ENCODE data around the gene GPR78. TPM values are rescaled to one million over a fixed set of nuclear protein-coding genes. Genes with fewer than 3 reads are reported as not detected.
"Not testable (repeated sequence)": the region's sequence is repeated elsewhere in the genome, so short reads cannot be mapped to it uniquely, and the experiment has no call there.

The GPR78 gene
- total RNA-seq, 1 experiment from 2014 or later: not detected

DNA sequence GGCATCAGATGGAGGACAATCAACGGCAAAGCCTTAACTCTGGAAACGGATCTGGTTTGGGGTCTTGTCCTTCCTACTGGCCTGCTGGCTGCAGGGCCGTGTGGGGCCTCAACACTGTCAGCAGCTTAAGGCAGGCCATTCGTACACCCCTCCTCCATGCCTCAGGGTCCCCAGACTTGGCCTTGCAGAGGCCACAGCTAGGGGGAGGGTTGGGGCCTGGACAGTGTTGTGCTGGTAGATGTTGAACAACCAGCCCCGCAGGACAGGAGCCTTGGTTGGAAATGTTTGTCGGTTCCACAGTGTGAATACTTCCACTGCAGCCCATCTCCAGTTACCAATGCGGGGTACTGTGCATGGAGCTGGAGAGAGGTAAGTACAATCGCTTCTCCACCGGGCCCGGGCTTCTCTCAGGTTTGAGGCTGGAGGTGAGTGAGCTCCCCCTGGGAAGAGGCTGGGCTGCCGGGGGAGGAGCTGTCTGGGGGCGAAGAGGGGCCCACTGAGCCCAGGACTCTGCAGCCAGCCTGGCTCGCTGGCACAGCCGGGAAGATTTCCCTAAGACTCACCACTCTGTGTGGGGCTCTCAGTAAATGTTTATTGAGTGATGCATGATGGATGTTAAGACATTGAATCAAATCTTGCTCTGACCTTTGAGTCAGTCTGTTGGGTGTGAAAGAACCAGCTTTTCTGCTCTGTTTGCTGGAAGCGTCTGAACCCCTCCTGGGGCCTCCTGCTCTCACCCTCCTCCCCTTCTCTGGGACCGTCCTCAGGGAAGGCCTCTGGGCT lies 19.7 kb upstream of the GPR78 start:
- DNase-seq (ENCODE audit: extremely low read depth, low read depth): no peak

DNA sequence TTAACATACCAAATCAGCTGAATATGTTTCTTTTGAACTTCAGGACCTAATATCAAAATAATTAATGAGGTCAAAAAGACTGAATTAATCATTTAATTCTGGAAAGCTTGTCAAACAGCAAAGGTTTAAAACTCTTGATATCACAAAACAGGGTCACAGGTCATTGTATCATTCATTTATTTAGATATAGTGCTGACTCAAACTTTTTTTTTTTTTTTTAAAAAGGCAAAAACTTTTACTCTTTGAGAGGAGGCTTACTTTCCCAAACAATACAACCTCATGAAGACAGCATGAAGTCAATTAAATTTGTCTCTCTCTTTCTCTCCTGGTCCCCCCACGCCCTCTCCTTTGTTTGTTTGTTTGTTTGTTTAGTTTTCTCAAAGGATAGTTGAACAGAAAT lies 15.6 kb upstream of the GPR78 start:
- no peak for DNase-seq (ENCODE audit: extremely low read depth, low read depth)

DNA sequence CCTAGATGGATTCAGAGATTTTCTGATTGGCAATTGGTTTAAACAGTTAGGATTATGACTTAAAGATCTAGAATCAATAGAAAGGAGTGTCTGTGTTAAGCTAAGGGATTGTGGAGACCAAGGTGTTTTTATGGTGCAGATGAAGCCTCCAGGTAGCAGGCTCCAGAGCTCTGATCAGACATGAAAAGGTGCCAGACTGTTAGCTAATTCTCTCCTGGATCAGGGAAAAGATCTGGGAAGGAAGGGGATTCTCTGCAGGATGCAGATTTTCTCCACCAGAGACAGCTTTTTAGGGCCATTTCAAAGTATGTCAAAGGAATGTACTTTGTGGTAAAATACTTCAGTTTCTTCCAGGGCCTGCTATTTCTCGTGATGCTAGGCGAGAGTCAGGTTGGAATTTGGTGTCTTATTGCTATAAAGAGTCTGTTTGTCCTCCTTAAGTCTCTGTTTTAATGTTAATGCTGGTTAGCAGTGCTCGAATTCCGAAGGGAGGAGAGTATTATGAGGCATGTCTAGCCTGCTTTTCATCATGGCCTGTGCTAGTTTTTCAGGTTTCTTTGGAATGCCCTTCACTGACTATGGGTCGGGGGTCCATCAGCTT lies 12.0 kb upstream of the GPR78 start:
- DNase-seq (ENCODE audit: extremely low read depth, low read depth): no peak

DNA sequence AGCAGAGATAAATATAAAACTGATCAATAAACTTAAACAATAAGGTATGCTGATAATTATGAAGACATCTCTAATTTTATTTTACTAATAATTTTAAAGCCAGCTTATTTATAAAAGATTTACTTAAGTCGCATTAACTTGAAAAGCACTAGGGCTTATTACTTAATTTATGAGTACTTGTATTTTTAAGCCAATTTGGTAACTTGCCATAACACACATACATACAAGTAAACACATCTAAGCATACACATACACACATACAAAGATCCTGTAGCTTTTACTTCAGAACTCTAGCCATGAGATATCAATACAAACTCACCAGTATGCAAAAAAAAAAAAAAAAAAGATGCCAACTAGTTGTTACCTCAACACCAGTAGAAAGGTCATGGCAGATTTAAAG lies 10.0 kb upstream of the GPR78 start:
- no peak for DNase-seq (ENCODE audit: extremely low read depth, low read depth)

DNA sequence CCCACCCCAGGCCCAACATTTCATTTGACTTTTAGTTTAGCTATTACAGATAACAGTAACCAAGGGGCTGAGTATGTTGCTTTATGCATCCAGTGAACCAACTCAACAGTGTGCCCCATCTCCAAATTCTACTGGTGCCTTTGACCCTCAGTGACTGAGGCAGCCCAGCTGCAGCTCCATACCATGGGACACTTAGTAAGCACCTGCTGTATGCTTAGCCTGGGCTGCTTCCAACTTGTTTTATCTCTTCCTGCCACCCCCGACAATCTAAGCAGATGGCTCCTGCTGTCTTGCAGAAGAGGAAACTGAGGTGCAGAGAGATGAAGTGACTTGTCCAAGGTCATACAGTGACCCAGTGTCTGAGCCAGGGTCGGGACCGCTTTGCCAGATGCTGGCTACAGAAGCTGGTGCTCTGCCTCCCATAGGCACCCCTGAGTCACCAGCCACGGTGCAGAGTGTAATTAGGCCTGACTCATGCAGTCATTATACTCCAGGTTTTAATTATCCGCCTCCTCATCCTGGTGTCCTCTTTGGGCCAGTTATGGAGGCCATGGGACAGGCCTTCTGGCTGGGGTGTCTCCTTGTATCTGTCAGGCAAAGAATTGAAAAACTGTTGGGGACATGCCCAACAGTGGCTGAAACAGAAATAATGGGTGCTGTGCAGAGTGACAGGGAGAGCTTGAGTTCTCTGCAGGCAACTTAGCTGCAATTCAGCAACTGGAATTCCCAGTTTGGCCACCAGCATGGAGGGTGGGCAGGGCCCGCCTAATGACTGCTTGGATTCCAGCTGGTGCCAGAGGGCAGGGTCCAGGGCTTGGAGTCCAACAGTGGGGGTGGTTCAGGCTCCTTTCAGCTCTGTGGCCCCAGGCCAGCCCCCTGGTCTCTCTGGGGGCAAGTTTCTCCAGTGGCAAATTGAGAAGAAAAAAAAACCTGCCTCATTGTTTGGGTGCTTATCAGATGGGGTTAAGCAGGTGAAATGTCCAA lies 8.2 kb upstream of the GPR78 start:
- DNase-seq (ENCODE audit: extremely low read depth, low read depth): no peak

DNA sequence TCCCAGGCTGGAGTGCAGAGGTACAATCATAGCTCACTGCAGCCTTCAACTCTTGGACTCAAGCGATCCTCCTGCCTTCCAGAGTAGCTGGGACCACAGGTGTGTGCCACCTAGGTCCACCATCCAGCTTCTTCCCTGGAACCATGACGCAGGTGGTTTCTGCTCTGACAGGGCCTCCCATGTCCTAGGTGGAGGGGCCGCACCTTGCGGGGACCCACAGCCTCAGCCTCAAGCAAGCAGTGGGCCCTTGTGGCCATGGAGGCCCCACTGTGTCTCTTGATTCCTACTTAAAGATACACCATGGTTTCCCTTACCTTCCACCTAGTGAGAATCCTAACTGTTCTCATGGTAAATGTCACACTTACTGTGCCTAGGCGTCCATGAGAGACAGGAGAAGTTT lies 6.9 kb upstream of the GPR78 start:
- DNase-seq (ENCODE audit: extremely low read depth, low read depth): no peak

DNA sequence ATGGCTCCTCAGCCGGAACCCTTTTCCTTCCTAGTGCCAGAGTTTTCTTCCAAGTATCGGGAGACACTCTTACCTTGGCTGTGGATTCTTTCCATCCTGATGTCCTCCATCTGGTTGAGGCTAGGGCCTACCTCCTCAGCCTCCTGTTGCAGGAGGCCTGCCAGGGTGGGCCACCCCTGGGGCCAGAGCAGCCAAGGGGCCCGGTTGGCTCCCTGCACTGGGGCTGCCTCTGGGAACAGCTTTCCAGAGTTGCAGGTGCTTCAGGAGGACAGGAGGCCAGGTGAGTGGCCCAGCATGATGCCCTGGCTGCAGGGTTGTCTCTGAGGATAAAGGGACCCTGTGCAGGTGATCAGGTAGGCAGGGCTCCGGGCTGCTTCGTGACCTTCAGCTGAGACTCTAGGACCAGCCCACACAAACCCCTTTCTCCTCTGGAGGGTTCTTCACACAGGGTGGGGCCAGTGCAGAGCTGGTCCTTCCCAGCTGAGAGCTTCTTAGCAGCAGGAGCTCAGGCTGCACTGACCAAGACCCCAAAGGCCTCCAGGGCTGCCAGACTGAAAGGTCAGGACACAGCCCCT lies 5.3 kb upstream of the GPR78 start:
- no peak for DNase-seq (ENCODE audit: extremely low read depth, low read depth)

DNA sequence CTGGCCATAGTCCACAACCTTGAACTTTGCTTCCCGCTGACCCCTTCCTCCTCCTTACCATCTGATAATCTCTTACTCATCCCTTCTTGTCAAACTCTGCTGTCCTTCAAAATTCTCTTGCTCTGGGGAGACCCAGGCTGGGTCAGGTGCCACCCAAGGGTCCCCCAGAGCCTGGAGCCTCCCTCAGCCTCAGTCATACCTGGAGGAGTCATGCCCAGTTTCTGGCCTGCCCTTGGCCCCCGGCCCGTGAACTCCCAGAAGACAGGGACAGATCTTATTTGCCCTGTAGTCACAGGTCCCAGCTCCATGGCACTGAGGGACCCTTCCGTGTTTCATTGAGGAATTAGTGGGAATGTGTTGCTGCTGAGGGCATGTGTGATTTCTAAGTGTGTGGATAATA lies 4.7 kb upstream of the GPR78 start:
- DNase-seq (ENCODE audit: extremely low read depth, low read depth): no peak

DNA sequence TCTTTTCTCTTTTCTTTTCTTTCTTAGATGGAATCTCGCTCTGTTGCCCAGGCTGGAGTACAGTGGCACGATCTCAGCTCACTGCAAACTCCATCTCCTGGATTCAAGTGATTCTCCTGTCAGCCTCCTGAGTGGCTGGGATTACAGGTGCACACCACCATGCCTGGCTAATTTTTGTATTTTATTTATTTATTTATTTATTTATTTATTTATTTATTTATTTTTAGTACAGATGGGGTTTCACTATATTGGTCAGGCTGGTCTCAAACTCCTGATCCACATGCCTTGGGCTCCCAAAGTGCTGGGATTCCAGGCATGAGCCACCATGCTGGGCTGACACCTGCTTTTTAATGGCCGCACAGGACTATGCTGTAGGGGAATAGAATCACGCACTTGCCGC lies 3.6 kb upstream of the GPR78 start:
- DNase-seq (ENCODE audit: extremely low read depth, low read depth): not testable (repeated sequence)

DNA sequence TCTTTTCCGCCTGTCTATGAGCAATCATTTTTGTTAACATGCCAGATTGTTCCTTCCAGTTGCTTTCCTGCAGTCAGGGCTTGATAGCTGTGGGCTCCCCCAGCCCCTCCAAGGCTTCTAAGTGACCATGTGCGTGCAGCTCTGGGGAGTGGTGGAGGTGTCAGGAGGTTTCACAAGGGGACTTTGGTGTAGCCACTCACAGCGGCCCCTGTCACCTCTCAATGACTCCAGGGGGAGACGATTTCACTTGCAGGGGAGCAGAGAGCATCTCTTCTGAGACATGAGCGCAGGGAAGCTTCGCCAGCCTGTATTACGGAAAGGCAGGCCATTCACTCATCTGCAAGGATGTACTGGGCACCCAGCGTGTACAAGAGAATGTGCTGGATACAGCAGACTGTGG lies 3.1 kb upstream of the GPR78 start:
- DNase-seq (ENCODE audit: extremely low read depth, low read depth): no peak

DNA sequence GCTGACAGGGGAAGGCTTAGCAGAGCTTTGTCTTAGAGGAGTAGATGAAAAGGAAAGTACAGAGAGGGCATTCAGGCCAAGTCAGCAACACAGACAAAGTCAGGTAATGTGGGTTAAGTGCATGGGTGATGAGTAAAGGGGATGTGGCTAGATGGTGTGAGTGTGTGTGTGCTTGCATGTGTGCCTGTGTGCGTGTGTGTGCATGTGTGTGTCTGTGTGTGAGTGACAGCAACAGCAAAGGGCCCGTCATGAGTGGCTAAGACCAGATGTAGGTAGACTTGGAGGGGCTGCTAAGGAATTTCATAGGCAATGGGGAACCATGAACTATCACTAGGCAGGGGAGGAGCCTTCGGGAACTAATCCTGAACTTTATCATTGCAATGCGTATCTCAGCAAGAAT lies 2.2 kb upstream of the GPR78 start:
- DNase-seq (ENCODE audit: extremely low read depth, low read depth): no peak

DNA sequence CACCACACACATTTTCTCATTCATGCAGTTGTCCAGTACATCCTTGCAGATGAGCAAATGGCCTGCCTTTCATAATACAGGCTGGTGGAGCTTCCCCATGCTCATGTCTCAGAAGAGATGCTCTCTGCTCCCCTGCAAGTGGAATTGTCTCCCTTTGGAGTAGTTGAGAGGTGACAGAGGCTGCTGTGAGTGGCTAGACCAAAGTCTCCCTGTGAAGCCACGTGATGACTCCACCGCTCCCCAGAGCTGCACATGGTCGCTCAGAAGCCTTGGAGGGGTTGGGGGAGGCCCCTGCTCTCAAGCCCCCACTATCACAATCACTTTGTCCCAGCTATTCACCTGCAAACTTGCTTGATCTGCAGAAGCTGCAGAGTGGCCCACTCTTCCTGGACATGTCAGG lies 1.5 kb upstream of the GPR78 start:
- DNase-seq (ENCODE audit: extremely low read depth, low read depth): no peak

DNA sequence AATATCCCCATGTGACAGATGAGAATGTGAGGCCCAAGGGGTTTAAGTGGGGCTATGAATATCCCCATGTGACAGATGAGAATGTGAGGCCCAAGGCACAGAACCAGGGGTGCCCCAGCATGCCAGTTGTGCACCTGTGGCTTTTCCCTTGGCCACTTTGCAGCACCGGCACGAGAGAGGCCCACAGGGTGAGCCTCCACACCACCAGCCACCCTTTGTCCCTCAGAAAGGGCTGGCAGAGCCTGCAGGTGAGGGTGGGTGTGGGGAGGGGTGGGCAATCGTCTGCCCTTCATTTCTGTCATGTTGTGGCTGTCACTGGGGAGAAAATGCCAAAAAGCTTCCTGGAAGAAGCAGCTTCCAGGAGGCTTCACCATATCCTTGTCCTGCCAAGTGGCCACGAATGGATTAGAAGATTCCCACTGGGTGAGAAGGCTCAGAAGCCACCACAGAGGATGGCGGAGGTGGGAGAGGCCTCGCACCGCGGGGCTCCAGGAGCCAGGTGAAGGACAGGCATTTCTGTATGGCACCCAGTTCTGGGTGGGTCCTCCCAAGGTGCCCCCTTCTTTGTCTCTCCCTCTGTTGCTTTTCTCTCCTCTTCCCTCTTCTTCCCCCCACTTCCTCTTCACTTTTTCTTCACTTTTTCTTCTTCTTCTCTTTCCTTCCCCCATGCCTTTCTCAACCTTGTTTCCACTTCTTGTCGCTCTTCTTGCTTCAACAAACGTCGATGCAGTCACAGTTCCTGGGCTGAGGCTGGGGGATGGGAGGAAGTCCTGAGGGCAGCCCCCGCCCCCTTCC lies 469 bp upstream of the GPR78 start:
- no peak for DNase-seq (ENCODE audit: extremely low read depth, low read depth)

DNA sequence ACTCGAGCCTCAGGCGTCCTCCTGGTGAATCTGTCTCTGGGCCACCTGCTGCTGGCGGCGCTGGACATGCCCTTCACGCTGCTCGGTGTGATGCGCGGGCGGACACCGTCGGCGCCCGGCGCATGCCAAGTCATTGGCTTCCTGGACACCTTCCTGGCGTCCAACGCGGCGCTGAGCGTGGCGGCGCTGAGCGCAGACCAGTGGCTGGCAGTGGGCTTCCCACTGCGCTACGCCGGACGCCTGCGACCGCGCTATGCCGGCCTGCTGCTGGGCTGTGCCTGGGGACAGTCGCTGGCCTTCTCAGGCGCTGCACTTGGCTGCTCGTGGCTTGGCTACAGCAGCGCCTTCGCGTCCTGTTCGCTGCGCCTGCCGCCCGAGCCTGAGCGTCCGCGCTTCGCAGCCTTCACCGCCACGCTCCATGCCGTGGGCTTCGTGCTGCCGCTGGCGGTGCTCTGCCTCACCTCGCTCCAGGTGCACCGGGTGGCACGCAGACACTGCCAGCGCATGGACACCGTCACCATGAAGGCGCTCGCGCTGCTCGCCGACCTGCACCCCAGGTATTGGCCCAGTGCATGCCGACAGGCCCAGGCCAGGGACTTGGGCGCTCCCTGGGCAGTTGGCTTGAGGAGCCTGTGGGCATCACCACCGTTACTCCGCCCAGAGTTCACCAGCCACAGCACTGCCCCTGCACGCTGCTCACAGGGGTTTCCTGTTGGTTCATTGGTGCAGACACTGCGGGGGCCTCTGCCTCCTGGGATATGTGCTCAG lies 1.1 kb downstream of the GPR78 start:
- no peak for DNase-seq (ENCODE audit: extremely low read depth, low read depth)

DNA sequence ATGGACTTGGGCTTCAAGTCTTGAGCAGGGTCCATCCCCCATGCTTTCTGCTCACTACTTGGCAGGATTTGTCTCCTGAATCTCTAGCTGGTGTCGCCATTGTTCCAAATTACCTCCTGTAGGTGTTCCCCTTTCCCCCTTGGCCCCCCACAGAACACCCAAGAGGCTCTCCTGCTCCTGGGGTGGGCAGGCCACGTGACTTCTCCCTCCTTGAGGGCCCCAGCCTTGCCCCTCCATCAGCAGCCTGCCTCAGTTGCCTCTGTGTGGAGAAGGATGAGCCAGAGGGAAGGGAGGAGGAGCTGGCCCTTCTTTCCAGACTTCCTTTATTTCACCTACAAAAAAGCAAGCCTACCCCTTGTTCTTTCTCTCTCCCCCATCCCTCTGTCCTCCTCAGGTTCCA lies 1.8 kb downstream of the GPR78 start:
- no peak for DNase-seq (ENCODE audit: extremely low read depth, low read depth)

DNA sequence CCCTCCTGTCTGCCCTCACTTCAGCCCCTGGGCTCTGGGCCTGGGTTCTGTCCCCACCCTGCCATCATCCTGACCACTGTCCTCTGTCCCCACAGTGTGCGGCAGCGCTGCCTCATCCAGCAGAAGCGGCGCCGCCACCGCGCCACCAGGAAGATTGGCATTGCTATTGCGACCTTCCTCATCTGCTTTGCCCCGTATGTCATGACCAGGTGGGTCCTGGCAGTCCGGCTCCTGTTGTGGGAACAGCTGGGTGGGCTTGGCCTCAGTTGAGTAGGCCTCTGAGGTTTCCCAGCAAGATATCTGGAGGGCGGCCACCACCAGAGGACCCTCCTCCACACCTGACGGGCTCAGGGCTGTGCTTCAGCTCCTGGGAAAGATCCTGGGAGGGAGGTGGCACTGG lies 2.2 kb downstream of the GPR78 start:
- DNase-seq (ENCODE audit: extremely low read depth, low read depth): no peak

DNA sequence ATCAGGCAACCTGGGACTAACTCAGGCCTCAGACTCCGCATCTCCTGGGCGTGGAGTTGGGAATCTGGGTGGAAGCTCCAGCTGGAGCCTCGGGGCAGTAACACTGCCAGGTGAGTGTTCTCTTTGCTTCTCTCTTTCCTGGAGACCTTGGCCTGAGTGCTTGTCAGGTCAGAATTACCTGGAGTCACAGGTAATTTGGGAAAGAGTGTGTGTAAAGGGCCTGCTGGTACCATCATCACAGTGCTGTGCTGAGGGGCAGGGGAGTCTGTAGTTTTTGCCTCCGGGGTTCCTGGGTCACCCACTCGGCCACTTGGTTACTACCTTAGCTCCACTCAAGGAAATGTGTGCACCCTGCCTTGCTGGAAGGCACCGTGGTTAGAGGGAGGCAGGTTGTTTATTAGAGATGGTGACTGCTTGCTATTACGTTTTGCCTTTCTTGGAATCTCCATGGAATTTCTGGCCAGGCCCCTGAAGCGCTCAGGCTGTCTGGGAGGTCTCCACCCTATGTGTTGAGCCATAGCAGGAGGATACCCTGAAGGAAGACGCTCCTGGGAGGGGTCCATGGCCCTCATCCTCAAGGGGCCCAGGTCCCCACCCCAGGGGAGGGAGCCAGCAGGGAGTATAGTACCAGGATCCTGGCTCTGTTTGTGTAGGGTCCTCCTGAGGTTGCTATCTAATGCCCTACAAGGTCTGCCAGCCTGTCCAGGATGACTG lies 2.9 kb downstream of the GPR78 start:
- no peak for DNase-seq (ENCODE audit: extremely low read depth, low read depth)

DNA sequence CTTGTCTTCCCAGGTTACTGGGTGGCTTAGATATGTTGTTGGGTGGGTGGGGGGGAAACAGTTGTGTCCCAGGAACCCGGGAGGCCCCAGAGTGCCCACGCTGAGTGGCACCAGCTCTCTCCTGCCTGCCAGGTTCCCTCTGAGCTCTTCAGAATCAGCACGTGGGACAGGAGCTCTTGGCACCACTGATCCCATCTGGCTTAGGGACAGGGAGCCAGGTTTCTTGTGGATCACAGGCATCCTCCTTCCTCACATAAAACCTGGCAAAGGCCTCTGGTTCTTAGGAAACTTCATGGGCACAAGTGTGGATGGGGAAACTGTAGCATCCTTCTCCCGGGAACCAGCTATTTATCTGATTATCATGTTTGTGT lies 3.4 kb downstream of the GPR78 start:
- DNase-seq (ENCODE audit: extremely low read depth, low read depth): no peak

DNA sequence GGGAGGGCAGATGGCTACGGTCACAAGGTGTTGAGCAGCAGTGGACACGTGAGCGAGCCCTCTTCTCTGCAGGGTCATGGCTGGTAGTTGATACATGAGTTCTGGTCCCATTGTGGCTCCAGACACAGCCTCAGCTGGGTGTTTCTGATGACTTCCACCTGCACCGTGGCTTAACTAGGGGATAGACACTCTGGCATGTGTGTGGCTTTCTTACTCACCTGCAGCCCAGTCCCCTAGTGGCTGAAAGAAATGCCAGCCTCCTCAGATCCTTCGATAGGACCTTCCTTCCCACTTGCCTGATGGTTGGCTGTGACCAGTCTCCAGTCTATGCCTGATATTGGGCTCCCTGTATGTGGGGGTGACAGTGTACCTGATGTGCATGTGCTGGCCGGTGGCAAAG lies 5.0 kb downstream of the GPR78 start:
- no peak for DNase-seq (ENCODE audit: extremely low read depth, low read depth)

All from NCI-H460 (cell line).